SK-N-SH (cell line): ENCODE results near the gene TRABD2A. TPM values are rescaled to one million over a fixed set of nuclear protein-coding genes. Genes with fewer than 3 reads are reported as not detected.

Source experiments
- CTCF ChIA-PET: fragments of 300-600, 350-600 bp; formaldehyde crosslinking; extraction: SDS; loops from one replicate; lab custom pipeline; 2021; lab: Yijun Ruan, JAX
- POLR2A ChIA-PET: fragments of 350-600 bp; sonication (Branson Sonifier 250); formaldehyde crosslinking; extraction: SDS; loops from one replicate; lab custom pipeline; 2020; ENCODE audit warnings: antibody characterized with exemption, inconsistent platforms; lab: Yijun Ruan, JAX
- DNase-seq: peaks from one replicate; pipeline ENCODE4 v3.0.0; 2012
- H2AFZ ChIP-seq: fragments of 200-600 bp; sonication (generic); 2 replicates; pipeline ENCODE4 v1.8.1; 2016; ENCODE audit warnings: antibody characterized with exemption, mild to moderate bottlenecking, low read depth
- H3F3A ChIP-seq: fragments of 200-600 bp; sonication (generic); replicated peaks from 2 replicates; pipeline ENCODE3; 2016; ENCODE audit warnings: antibody characterized with exemption, mild to moderate bottlenecking; ENCODE audit not compliant: insufficient read depth
- H3K27ac ChIP-seq, 2 experiments: fragments of 200-500 bp in 1 of 2; fragments of 200-600 bp in 1 of 2; sonication (Bioruptor generic) in 1 of 2; sonication (generic), shearing (Covaris generic) in 1 of 2; 2 replicates each; pipeline versions ENCODE4 v1.5.1 to v1.6.1; 2014 to 2016; ENCODE audit warnings: low read depth in 2 of 2, inconsistent platforms in 1 of 2, low read length in 1 of 2, mild to moderate bottlenecking in 1 of 2, mixed read lengths in 1 of 2
- H3K27me3 ChIP-seq: fragments of 200-600 bp; sonication (generic), shearing (Covaris generic); 2 replicates; pipeline ENCODE4 v1.6.1; 2016; ENCODE audit warnings: mixed run types; ENCODE audit not compliant: insufficient read depth
- H3K36me3 ChIP-seq, 2 experiments: fragments of 200-500 bp in 1 of 2; fragments of 200-600 bp in 1 of 2; sonication (Bioruptor generic) in 1 of 2; sonication (generic) in 1 of 2; replicated peaks in 1 of 2; 2 replicates each; pipeline versions ENCODE3 to v1.5.1; 2014 to 2016; ENCODE audit warnings: low read length in 1 of 2, mild to moderate bottlenecking in 1 of 2; ENCODE audit not compliant: insufficient read depth in 2 of 2, control insufficient read depth in 1 of 2
- H3K4me1 ChIP-seq, 2 experiments: fragments of 200-500 bp in 1 of 2; fragments of 200-600 bp in 1 of 2; sonication (Bioruptor generic) in 1 of 2; sonication (generic), shearing (Covaris generic) in 1 of 2; 2 replicates each; pipeline versions ENCODE4 v1.5.1 to v1.6.1; 2014 to 2016; ENCODE audit warnings: low read depth in 1 of 2, low read length in 1 of 2, mixed run types in 1 of 2; ENCODE audit not compliant: insufficient read depth in 2 of 2, control insufficient read depth in 1 of 2
- H3K4me2 ChIP-seq: fragments of 200-600 bp; sonication (generic), shearing (Covaris generic); 2 replicates; pipeline ENCODE4 v1.6.1; 2017; ENCODE audit warnings: mixed run types
- H3K4me3 ChIP-seq, 2 experiments: fragments of 200-500 bp in 1 of 2; fragments of 200-600 bp in 1 of 2; sonication (Bioruptor generic) in 1 of 2; sonication (generic), shearing (Covaris generic) in 1 of 2; 2 replicates each; pipeline versions ENCODE4 v1.5.1 to v1.8.1; 2014 to 2016; ENCODE audit warnings: low read depth in 2 of 2, inconsistent platforms in 1 of 2, low read length in 1 of 2, mild to moderate bottlenecking in 1 of 2, mixed read lengths in 1 of 2, moderate library complexity in 1 of 2
- H3K79me2 ChIP-seq: fragments of 200-600 bp; sonication (generic); 2 replicates; pipeline ENCODE4 v1.8.1; 2017; ENCODE audit warnings: mild to moderate bottlenecking; ENCODE audit not compliant: insufficient read depth
- H3K9ac ChIP-seq: fragments of 200-600 bp; sonication (generic); 2 replicates; pipeline ENCODE4 v1.6.1; 2017; ENCODE audit warnings: mixed run types
- H3K9me2 ChIP-seq: fragments of 200-600 bp; sonication (generic); 2 replicates; pipeline ENCODE4 v1.6.1; 2017; ENCODE audit warnings: mixed run types
- H3K9me3 ChIP-seq: fragments of 200-600 bp; sonication (generic); 2 replicates; pipeline ENCODE4 v1.6.1; 2017; ENCODE audit warnings: mixed run types, mild to moderate bottlenecking, moderate library complexity
- H4K20me1 ChIP-seq: fragments of 200-600 bp; sonication (generic); 2 replicates; pipeline ENCODE4 v1.6.1; 2017; ENCODE audit warnings: mild to moderate bottlenecking, mixed run types; ENCODE audit not compliant: insufficient read depth
- EP300 ChIP-seq, 2 experiments: IDR thresholded peaks; 2 replicates each; pipeline versions ENCODE4 v1.4.0 to v1.6.1; 2012; ENCODE audit warnings: borderline replicate concordance in 1 of 2, low read depth in 1 of 2, low read length in 1 of 2
- EZH2phosphoT487 ChIP-seq: fragments of 200-600 bp; sonication (generic); IDR thresholded peaks from 2 replicates; pipeline ENCODE4 v1.6.1; 2017; ENCODE audit warnings: low read depth, mixed run types, mild to moderate bottlenecking, antibody characterized with exemption, moderate library complexity, borderline replicate concordance
- FOSL2 ChIP-seq: IDR thresholded peaks from 2 replicates; pipeline ENCODE4 v1.4.0; 2012; ENCODE audit warnings: low read depth, mild to moderate bottlenecking, moderate library complexity, borderline replicate concordance
- GATA2 ChIP-seq: sonication (generic); formaldehyde crosslinking; IDR thresholded peaks from 2 replicates; pipeline ENCODE4 v1.5.0; 2020; ENCODE audit warnings: mild to moderate bottlenecking, missing genetic modification reagents
- JUND ChIP-seq: IDR thresholded peaks from 2 replicates; pipeline ENCODE4 v1.4.0; 2012
- MAX ChIP-seq: IDR thresholded peaks from 2 replicates; pipeline ENCODE4 v1.4.0; 2012; ENCODE audit warnings: low read depth
- MEF2A ChIP-seq: IDR thresholded peaks from 2 replicates; pipeline ENCODE4 v1.4.0; 2012; ENCODE audit warnings: low read depth, borderline replicate concordance
- MXI1 ChIP-seq: IDR thresholded peaks from 2 replicates; pipeline ENCODE4 v1.6.1; 2012; ENCODE audit warnings: mild to moderate bottlenecking, low read depth, low read length, improper control_type of control experiment
- NRF1 ChIP-seq: IDR thresholded peaks from 2 replicates; pipeline ENCODE4 v1.6.1; 2012; ENCODE audit warnings: low read depth, mild to moderate bottlenecking, low read length
- REST ChIP-seq: IDR thresholded peaks from 2 replicates; pipeline ENCODE4 v1.6.1; 2012; ENCODE audit warnings: mild to moderate bottlenecking, low read depth, low read length, moderate library complexity
- YY1 ChIP-seq: IDR thresholded peaks from 2 replicates; pipeline ENCODE4 v1.4.0; 2012; ENCODE audit warnings: low read depth, mild to moderate bottlenecking
- ZBTB33 ChIP-seq: IDR thresholded peaks from 2 replicates; pipeline ENCODE4 v1.4.0; 2012; ENCODE audit warnings: low read depth, borderline replicate concordance
- WGBS: methylation state at CpG from one replicate; pipeline ENCODE4 v1.1.6; 2017; ENCODE audit warnings: low lambda C conversion rate; 5-methylcytosine and 5-hydroxymethylcytosine counted together
- polyA plus RNA-seq, 3 experiments: library from polyadenylated mRNA; depleted of rRNA; stranded (reverse); fragments of >200 nt; gene quantifications; 2 replicates each; pipeline ENCODE4 v1.2.3, GENCODE V29; 2012
- TF ChIP-seq, protein P1 (sequence below): IDR thresholded peaks from 2 replicates; pipeline ENCODE4 v1.4.0; 2012; ENCODE audit warnings: low read depth, borderline replicate concordance
- TF ChIP-seq, protein P2 (sequence below): fragments of 150-350 bp; IDR thresholded peaks from 2 replicates; pipeline ENCODE4 v1.6.1; 2017; ENCODE audit warnings: antibody characterized with exemption, low read length, low read depth, borderline replicate concordance
- TF ChIP-seq, protein P3 (sequence below): fragments of 150-350 bp; IDR thresholded peaks from 2 replicates; pipeline ENCODE4 v1.6.1; 2016; ENCODE audit warnings: mild to moderate bottlenecking, low read depth, low read length

The TRABD2A gene
- polyA plus RNA-seq, 1 of the 3 experiments (the other 2 are of a cell fraction) = 3.0 TPM

DNA sequence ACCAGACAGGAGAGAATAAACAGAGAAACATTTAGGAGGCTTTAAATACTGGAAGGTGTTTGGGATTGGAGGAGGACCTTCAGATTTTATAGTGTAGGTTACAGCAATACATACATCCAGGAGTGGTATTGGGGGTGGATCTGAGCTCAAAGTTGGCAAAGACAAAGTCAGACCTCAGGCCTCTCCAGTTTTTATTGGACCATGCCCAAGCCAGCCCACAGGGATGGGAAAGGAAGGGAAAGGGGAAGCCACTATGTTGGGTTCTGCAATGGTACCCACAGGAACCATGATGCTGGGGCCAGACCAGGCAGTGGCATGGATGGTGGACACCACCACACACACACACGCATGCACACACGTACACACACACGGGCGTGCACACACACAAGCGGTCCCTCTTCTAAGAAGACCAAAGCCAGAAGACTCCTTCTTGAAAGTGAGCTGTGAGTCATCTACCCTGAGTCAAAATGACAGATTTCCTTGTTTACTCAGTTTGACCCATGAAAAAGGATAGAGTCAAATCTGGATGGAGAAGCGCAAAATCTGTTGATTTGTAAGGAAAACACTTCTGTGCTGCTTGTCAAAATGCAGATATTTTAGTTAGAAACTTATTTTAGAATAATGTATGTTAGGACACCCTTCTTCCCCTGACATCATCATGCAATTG lies 87.9 kb downstream of the TRABD2A start:
- Histone ChIP-seq H3K4me1 (no peaks in the 10 kb centered on the region), H3K27me3 (no peaks in the 10 kb centered on the region; the same call in 1 of the 2 replicates)
- no peak for TF ChIP-seq GATA2 (CRISPR knock-in tag)
- TF ChIP-seq MEF2A = no peak
- no peak for TF ChIP-seq NRF1
- TF ChIP-seq EP300 (IDR thresholded peaks at IDR 0.05; ENCODE audit: borderline replicate concordance in 1 of 2, low read depth in 1 of 2, low read length in 1 of 2) = no peak
- no peak for TF ChIP-seq REST
- TF ChIP-seq, protein P1, sequence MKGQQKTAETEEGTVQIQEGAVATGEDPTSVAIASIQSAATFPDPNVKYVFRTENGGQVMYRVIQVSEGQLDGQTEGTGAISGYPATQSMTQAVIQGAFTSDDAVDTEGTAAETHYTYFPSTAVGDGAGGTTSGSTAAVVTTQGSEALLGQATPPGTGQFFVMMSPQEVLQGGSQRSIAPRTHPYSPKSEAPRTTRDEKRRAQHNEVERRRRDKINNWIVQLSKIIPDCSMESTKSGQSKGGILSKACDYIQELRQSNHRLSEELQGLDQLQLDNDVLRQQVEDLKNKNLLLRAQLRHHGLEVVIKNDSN = no peak
- TF ChIP-seq, protein P2, sequence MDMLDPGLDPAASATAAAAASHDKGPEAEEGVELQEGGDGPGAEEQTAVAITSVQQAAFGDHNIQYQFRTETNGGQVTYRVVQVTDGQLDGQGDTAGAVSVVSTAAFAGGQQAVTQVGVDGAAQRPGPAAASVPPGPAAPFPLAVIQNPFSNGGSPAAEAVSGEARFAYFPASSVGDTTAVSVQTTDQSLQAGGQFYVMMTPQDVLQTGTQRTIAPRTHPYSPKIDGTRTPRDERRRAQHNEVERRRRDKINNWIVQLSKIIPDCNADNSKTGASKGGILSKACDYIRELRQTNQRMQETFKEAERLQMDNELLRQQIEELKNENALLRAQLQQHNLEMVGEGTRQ = no peak
- no peak for TF ChIP-seq MAX
- TF ChIP-seq, protein P3, sequence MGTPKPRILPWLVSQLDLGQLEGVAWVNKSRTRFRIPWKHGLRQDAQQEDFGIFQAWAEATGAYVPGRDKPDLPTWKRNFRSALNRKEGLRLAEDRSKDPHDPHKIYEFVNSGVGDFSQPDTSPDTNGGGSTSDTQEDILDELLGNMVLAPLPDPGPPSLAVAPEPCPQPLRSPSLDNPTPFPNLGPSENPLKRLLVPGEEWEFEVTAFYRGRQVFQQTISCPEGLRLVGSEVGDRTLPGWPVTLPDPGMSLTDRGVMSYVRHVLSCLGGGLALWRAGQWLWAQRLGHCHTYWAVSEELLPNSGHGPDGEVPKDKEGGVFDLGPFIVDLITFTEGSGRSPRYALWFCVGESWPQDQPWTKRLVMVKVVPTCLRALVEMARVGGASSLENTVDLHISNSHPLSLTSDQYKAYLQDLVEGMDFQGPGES = no peak
- TF ChIP-seq JUND = no peak
- no peak for TF ChIP-seq ZBTB33
- no peak for TF ChIP-seq EZH2phosphoT487
- no peak for TF ChIP-seq YY1
- TF ChIP-seq FOSL2 = no peak
- TF ChIP-seq MXI1 = no peak
- TF ChIP-seq, all 33 proteins: peak for 0
- no peaks in the 10 kb centered on the region for H3K9me3 ChIP-seq
- DNase-seq = no peak
- H4K20me1 ChIP-seq = no peaks in the 10 kb centered on the region
- no peak overlapping the region for H3K27ac ChIP-seq
- CTCF ChIA-PET = no interaction called here
- H3K4me2 ChIP-seq = no peak overlapping the region
- no peak overlapping the region for H2AFZ ChIP-seq
- H3K9ac ChIP-seq = no peak overlapping the region
- no peak overlapping the region for H3K4me3 ChIP-seq
- POLR2A ChIA-PET = no interaction called here
- WGBS = 57% methylated on average over 6 of the region's 6 CpGs
- no peaks in the 10 kb centered on the region for H3K9me2 ChIP-seq
- no peaks in the 10 kb centered on the region for H3K36me3 ChIP-seq
- no peaks in the 10 kb centered on the region for H3K79me2 ChIP-seq
- H3F3A ChIP-seq = no peaks in the 10 kb centered on the region
